Measurements from ENCODE around the gene ADAM22.

The ADAM22 gene

GRCh38 chr7:88176190-88176589 is 242.1 kb downstream of the ADAM22 start:
- DNase-seq: no peak

- no peak for DNase-seq
Observed at GRCh38 chr7:88183051-88183450, 249.0 kb downstream of the ADAM22 start.

GRCh38 chr7:88184848-88185304 is 250.8 kb downstream of the ADAM22 start:
- DNase-seq: no peak

- no peak for DNase-seq
Observed at GRCh38 chr7:88185650-88186049, 251.6 kb downstream of the ADAM22 start.

- DNase-seq: no peak
Observed at GRCh38 chr7:88191911-88192310, 257.9 kb downstream of the ADAM22 start.

- DNase-seq: no peak
Observed at GRCh38 chr7:88200261-88200660, 266.2 kb downstream of the ADAM22 start.

- no peak for DNase-seq
Observed at GRCh38 chr7:88200789-88201188, 266.7 kb downstream of the ADAM22 start.

- DNase-seq: no peak
Observed at GRCh38 chr7:88201305-88201704, 267.3 kb downstream of the ADAM22 start.

- DNase-seq: no peak
Observed at GRCh38 chr7:88202278-88202677, 268.2 kb downstream of the ADAM22 start.

GRCh38 chr7:88202799-88203198 is 268.7 kb downstream of the ADAM22 start:
- DNase-seq: no peak

GRCh38 chr7:88203401-88203800 is 269.4 kb downstream of the ADAM22 start:
- DNase-seq: no peak

GRCh38 chr7:88204525-88205110 is 270.6 kb downstream of the ADAM22 start:
- DNase-seq: no peak

- no peak for DNase-seq
Observed at GRCh38 chr7:88205179-88205578, 271.1 kb downstream of the ADAM22 start.

- no peak for DNase-seq
Observed at GRCh38 chr7:88206254-88206653, 272.2 kb downstream of the ADAM22 start.

GRCh38 chr7:88208521-88208920 is 274.5 kb downstream of the ADAM22 start:
- no peak for DNase-seq

- no peak for DNase-seq
Observed at GRCh38 chr7:88212918-88213317, 278.9 kb downstream of the ADAM22 start.

- DNase-seq: no peak
Observed at GRCh38 chr7:88214456-88214855, 280.4 kb downstream of the ADAM22 start.

- no peak for DNase-seq
Observed at GRCh38 chr7:88215295-88215694, 281.2 kb downstream of the ADAM22 start.

- no peak for DNase-seq
Observed at GRCh38 chr7:88216276-88216675, 282.2 kb downstream of the ADAM22 start.

GRCh38 chr7:88217675-88218428 is 283.8 kb downstream of the ADAM22 start:
- no peak for DNase-seq

- DNase-seq: no peak
Observed at GRCh38 chr7:88218429-88218745, 284.3 kb downstream of the ADAM22 start.

- DNase-seq: peak; percentile 19
Observed at GRCh38 chr7:88218836-88219605, 285.0 kb downstream of the ADAM22 start.

- peak; percentile 91 for DNase-seq
Observed at GRCh38 chr7:88219781-88220747, 286.0 kb downstream of the ADAM22 start, which contains the start of gene SRI. Gene SRI (minus strand): TSS chr7:88220038. CDS start chr7:88220026, 12 bp downstream.
